Activated CD8-positive, alpha-beta T cell treated with anti-CD3 and anti-CD28 coated beads, Interleukin-2, amount 10 ng/mL, durations not matched to agents 7 days and 5 days (primary cell): ENCODE data around the gene ZNF385C. TPM values are rescaled to one million over a fixed set of nuclear protein-coding genes. Genes with fewer than 3 reads are reported as not detected.

ENCODE experiments used
- ATAC-seq: fragments of 150-1000 bp; cut with Tn5 transposase; one replicate; pipeline ENCODE4 v1.10.0; 2021; ENCODE audit warnings: moderate library complexity
- CTCF ChIA-PET: fragments of 350-600 bp; sonication (Branson Sonifier 250); formaldehyde crosslinking; loops from one replicate; lab custom pipeline; 2021; ENCODE audit warnings: antibody characterized with exemption; lab: Charles Lee
- POLR2A ChIA-PET: fragments of 350-600 bp; sonication (Branson Sonifier 250); formaldehyde crosslinking; loops from one replicate; lab custom pipeline; 2021; ENCODE audit warnings: antibody characterized with exemption; lab: Charles Lee
- DNase-seq: peaks from one replicate; pipeline ENCODE4 v3.0.0-alpha.2; 2020
- H3K27ac Mint-ChIP-seq: one replicate; pipeline ENCODE4 v1.8.0; 2021; ENCODE audit warnings: mild to moderate bottlenecking, mixed read lengths
- H3K27me3 Mint-ChIP-seq: one replicate; pipeline ENCODE4 v1.8.0; 2021; ENCODE audit warnings: low read depth, mixed read lengths
- H3K36me3 Mint-ChIP-seq: one replicate; pipeline ENCODE4 v1.8.0; 2021; ENCODE audit warnings: low read depth, mixed read lengths
- H3K4me1 Mint-ChIP-seq: one replicate; pipeline ENCODE4 v1.8.0; 2021; ENCODE audit warnings: low read depth, mixed read lengths
- H3K4me3 Mint-ChIP-seq: one replicate; pipeline ENCODE4 v1.8.0; 2021; ENCODE audit warnings: mild to moderate bottlenecking, mixed read lengths
- H3K9me3 Mint-ChIP-seq: one replicate; pipeline ENCODE4 v1.8.0; 2022; ENCODE audit warnings: mixed read lengths; ENCODE audit not compliant: insufficient read depth
- total RNA-seq, 2 experiments: library from RNA; stranded (reverse); gene quantifications; one replicate each; pipeline ENCODE4 v1.2.3, GENCODE V29; 2021

The ZNF385C gene
- total RNA-seq, 2 experiments from 2014 or later, result 0.23 to 0.47 TPM

DNA sequence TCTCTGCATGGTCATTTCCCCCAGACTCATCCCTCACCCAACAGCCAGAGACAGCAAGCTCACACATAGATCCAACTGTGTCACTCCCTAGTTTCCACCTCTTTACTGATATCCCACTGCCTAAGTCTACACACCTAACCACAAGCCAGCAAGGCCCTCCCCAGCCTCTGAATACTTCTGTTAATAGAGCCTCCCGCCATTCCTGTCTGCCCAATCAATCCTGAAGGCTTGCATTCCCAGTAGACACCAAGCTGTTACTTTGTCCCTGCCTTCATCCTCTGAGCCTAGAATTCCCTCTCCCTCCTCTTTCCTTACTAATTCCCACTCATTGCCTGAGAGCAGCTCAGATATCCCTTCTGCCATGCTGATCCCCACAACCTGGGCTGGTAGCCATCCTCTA, 52.6 kb downstream of the ZNF385C start:
- H3K4me3 Mint-ChIP-seq, result no peak overlapping the region
- ChIA-PET POLR2A (no interaction called here), CTCF (interaction anchor here (0.7 to 1.4 kb wide), 3 partner anchors 12 to 83 kb away, joined by 3 to 4 read pairs (median 3); no protein-coding TSS in a partner anchor)
- no peak overlapping the region for H3K27ac Mint-ChIP-seq
- H3K4me1 Mint-ChIP-seq, result peaks cover 5% of the 10 kb centered on the region
- H3K36me3 Mint-ChIP-seq, result no peaks in the 10 kb centered on the region
- no peak for DNase-seq
- H3K27me3 Mint-ChIP-seq, result peaks cover 18% of the 10 kb centered on the region
- ATAC-seq, result no peak
- no peaks in the 10 kb centered on the region for H3K9me3 Mint-ChIP-seq

GRCh38 chr17:42042598-42043319, 55.5 kb downstream of the ZNF385C start:
- no peaks in the 10 kb centered on the region for H3K9me3 Mint-ChIP-seq
- no peak for ATAC-seq
- H3K4me1 Mint-ChIP-seq, result no peaks in the 10 kb centered on the region
- ChIA-PET CTCF (no interaction called here), POLR2A (no interaction called here)
- H3K27me3 Mint-ChIP-seq, result peaks cover 7% of the 10 kb centered on the region
- H3K27ac Mint-ChIP-seq, result no peak overlapping the region
- H3K36me3 Mint-ChIP-seq, result no peaks in the 10 kb centered on the region
- H3K4me3 Mint-ChIP-seq, result no peak overlapping the region
- DNase-seq, result no peak

DNA sequence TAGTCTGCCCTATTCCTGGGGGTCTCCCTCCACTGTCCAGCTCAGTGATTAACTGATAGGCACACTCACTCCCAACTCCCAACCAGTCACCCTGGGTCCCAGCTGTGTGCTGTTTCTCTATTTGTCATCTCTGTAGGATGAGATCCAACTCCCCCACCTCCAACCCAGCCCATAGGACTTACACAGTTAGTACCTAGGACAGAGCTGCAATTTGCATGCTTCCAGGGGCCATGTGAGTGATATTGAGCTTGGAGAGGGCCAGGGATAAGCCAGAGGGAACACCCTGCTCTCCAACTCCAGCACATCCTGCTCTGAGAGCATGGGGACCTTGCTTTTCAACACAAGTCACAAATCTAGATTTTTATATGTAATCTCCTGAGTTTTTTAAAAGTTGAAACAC, 56.7 kb downstream of the ZNF385C start:
- H3K27me3 Mint-ChIP-seq, result peaks cover 7% of the 10 kb centered on the region
- H3K9me3 Mint-ChIP-seq, result no peaks in the 10 kb centered on the region
- no peaks in the 10 kb centered on the region for H3K4me1 Mint-ChIP-seq
- H3K36me3 Mint-ChIP-seq, result no peaks in the 10 kb centered on the region
- ChIA-PET POLR2A (interaction anchor here (1.6 kb wide), 1 partner anchor 25 kb away, joined by 3 read pairs; the partner anchor contains the start of gene DNAJC7), CTCF (interaction anchor here (0.9 to 1.9 kb wide), 8 partner anchors 8 to 361 kb away, joined by 3 to 7 read pairs (median 5); partner anchors contain the start of gene NKIRAS2)
- H3K4me3 Mint-ChIP-seq, result no peak overlapping the region
- DNase-seq (no peak), ATAC-seq (no peak)
- H3K27ac Mint-ChIP-seq, result no peak overlapping the region

DNA sequence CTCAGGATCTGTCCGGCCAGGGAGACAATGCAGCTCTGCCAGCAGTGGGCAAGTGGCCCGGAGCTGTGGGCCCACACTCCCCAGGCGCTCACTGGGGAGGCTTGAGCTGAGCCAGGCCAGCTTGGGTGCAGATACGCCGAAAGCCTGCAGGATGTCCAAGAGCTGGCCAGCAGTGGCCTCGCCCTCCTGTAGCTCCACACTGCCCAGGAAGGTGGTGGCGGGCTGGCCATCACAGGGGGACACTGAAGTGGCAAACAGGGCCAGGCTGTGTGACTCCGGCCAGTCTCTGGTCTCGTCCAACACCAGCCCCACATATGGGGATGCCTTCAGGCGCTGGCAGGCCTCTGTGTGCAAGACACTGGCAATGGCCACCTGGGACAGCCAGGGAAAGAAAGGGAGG, 57.5 kb downstream of the ZNF385C start:
- Mint-ChIP-seq H3K27me3 (peaks cover 4% of the 10 kb centered on the region), H3K4me1 (no peaks in the 10 kb centered on the region), H3K9me3 (no peaks in the 10 kb centered on the region), H3K4me3 (no peak overlapping the region), H3K36me3 (no peaks in the 10 kb centered on the region), H3K27ac (no peak overlapping the region)
- ChIA-PET POLR2A (interaction anchor here (0.6 to 1.6 kb wide), 2 partner anchors 24 to 245 kb away, joined by 3 read pairs; partner anchors contain the start of gene DNAJC7), CTCF (interaction anchor here (0.9 to 1.9 kb wide), 9 partner anchors 9 to 362 kb away, joined by 3 to 7 read pairs (median 5); partner anchors contain the start of gene NKIRAS2)
- ATAC-seq (no peak), DNase-seq (no peak)

GRCh38 chr17:42039794-42040763, 58.2 kb downstream of the ZNF385C start:
- Mint-ChIP-seq H3K27ac (no peak overlapping the region), H3K27me3 (peaks cover 4% of the 10 kb centered on the region), H3K4me1 (no peaks in the 10 kb centered on the region), H3K4me3 (no peak overlapping the region), H3K36me3 (no peaks in the 10 kb centered on the region), H3K9me3 (no peaks in the 10 kb centered on the region)
- ChIA-PET POLR2A (interaction anchor here (0.6 to 1.6 kb wide), 2 partner anchors 23 to 245 kb away, joined by 3 read pairs; partner anchors contain the start of gene DNAJC7), CTCF (interaction anchor here (1.1 to 1.9 kb wide), 3 partner anchors 15 to 35 kb away, joined by 3 to 7 read pairs (median 3); no protein-coding TSS in a partner anchor)
- ATAC-seq, result no peak
- no peak for DNase-seq

GRCh38 chr17:42038221-42038973, 59.9 kb downstream of the ZNF385C start:
- Mint-ChIP-seq H3K4me1 (peaks cover 8% of the 10 kb centered on the region), H3K27ac (no peak overlapping the region), H3K9me3 (no peaks in the 10 kb centered on the region), H3K4me3 (no peak overlapping the region), H3K36me3 (no peaks in the 10 kb centered on the region), H3K27me3 (peaks cover 6% of the 10 kb centered on the region)
- no peak for ATAC-seq
- DNase-seq, result no peak
- CTCF ChIA-PET, result interaction anchor here (1.0 kb wide), 1 partner anchor 30 kb away, joined by 3 read pairs; no protein-coding TSS in a partner anchor
- POLR2A ChIA-PET, result interaction anchor here (1.0 kb wide), 1 partner anchor 74 kb away, joined by 3 read pairs; no protein-coding TSS in a partner anchor

DNA sequence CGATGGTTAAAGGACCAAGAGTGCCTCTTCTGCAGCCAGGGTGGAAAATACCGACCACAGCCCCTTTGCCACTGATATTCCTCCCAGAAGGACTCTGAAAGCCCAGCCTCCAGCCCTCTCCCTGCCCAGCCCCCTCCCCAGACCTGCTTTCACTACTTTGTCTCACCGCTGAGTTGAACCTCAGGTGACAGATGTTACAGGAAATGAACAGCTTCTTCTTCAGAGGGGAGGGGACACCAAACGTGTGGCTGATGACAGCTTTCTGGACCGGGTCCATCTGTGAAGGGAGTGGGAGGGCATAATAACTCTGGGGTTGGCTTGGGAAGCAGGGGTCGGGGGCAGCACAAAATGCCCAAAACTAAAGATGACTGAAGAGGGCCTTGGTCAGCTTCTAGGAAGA, 64.2 kb downstream of the ZNF385C start:
- Mint-ChIP-seq H3K27me3 (peaks cover 4% of the 10 kb centered on the region), H3K4me3 (no peak overlapping the region), H3K4me1 (peaks cover 8% of the 10 kb centered on the region), H3K9me3 (no peaks in the 10 kb centered on the region), H3K27ac (no peak overlapping the region), H3K36me3 (no peaks in the 10 kb centered on the region)
- DNase-seq (peak; percentile 39), ATAC-seq (peak; percentile 30)
- ChIA-PET POLR2A (interaction anchor here (0.9 kb wide), 1 partner anchor 78 kb away, joined by 4 read pairs; the partner anchor contains the start of gene DHX58), CTCF (interaction anchor here (0.8 to 1.9 kb wide), 11 partner anchors 9 to 84 kb away, joined by 3 to 14 read pairs (median 4); partner anchors contain the start of genes DNAJC7 and NKIRAS2)

- Mint-ChIP-seq H3K4me3 (no peak overlapping the region), H3K36me3 (no peaks in the 10 kb centered on the region), H3K27ac (no peak overlapping the region), H3K9me3 (no peaks in the 10 kb centered on the region), H3K27me3 (peaks cover 2% of the 10 kb centered on the region), H3K4me1 (peaks cover 14% of the 10 kb centered on the region)
- POLR2A ChIA-PET, result no interaction called here
- DNase-seq (no peak), ATAC-seq (no peak)
- CTCF ChIA-PET, result interaction anchor here (0.7 to 3.2 kb wide), 5 partner anchors 11 to 107 kb away, joined by 3 to 15 read pairs (median 4); partner anchors contain the start of genes DHX58 and NKIRAS2
Measured at GRCh38 chr17:42031584-42031983, 66.7 kb downstream of the ZNF385C start.

- H3K36me3 Mint-ChIP-seq, result peaks cover 8% of the 10 kb centered on the region
- H3K4me3 Mint-ChIP-seq, result no peak overlapping the region
- CTCF ChIA-PET, result interaction anchor here (1.0 to 7.0 kb wide), 5 partner anchors 8 to 85 kb away, joined by 3 to 168 read pairs (median 15); partner anchors contain the start of genes DHX58, DNAJC7, KAT2A and NKIRAS2
Measured at GRCh38 chr17:42028791-42029127, 69.5 kb downstream of the ZNF385C start.

DNA sequence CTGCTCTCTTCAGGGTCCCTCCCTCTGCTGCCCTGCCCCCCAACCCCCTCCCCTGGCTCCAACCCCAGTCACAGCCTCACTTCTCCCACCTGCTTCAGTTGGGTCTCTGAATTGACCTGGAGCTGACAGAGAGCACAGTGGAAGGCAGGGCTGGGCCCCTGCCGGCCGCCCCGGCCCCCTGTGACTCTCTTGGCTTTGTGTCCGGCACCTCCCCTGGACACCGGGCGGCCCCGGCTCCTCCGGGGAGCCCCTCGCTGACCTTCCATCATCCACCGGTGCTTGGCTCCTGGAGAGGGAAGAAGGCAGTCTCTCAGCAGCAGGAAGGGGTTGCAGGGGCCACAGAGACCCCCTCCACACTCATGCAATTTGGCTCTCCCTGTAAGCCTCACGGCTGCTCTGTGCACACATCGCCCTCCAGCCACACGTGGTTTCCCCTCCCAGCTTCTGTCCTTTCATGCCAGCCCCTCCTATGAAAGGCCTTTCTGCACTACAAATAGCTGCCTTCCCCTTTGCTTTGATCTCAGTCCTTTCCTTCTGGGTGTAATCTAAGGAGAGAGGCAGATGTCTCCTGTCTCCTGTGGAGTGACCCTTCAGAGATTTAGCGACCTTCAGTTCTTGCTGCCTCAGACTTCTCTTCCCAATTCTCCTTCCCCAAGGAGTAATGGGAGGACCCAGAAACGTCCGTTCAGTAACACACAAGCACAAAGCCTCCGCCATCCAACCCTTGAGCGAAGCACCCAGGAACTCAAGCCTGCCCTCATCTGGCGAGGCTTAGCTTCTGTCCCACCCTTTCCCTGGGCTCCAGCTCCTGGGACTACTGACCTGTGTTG, 70.1 kb downstream of the ZNF385C start:
- Mint-ChIP-seq H3K27ac (no peak overlapping the region), H3K27me3 (no peaks in the 10 kb centered on the region), H3K9me3 (no peaks in the 10 kb centered on the region), H3K4me1 (peaks cover 17% of the 10 kb centered on the region), H3K36me3 (peaks cover 12% of the 10 kb centered on the region), H3K4me3 (no peak overlapping the region)
- no peak for ATAC-seq
- ChIA-PET POLR2A (interaction anchor here (0.6 to 6.3 kb wide), 3 partner anchors 11 to 84 kb away, joined by 3 to 40 read pairs (median 3); partner anchors contain the start of genes DHX58 and DNAJC7), CTCF (interaction anchor here (2.8 to 7.0 kb wide), 4 partner anchors 12 to 85 kb away, joined by 9 to 168 read pairs (median 30); partner anchors contain the start of genes DHX58, DNAJC7 and KAT2A)
- no peak for DNase-seq

More at GRCh38 chr17:42028791-42029127, 69.5 kb downstream of the ZNF385C start:
- no peak overlapping the region for H3K27ac Mint-ChIP-seq
- ATAC-seq, result no peak
- H3K4me1 Mint-ChIP-seq, result peaks cover 19% of the 10 kb centered on the region
- H3K9me3 Mint-ChIP-seq, result no peaks in the 10 kb centered on the region
- H3K27me3 Mint-ChIP-seq, result no peaks in the 10 kb centered on the region
- POLR2A ChIA-PET, result interaction anchor here (0.6 to 6.3 kb wide), 3 partner anchors 11 to 84 kb away, joined by 3 to 40 read pairs (median 3); partner anchors contain the start of genes DHX58 and DNAJC7
- no peak for DNase-seq
